HEK293 (cell line): ENCODE results near the gene MAP3K12.

Source experiments
- CTCF ChIA-PET: fragments of 350-600 bp; formaldehyde crosslinking; extraction: SDS; loops from one replicate; lab custom pipeline; 2021; ENCODE audit warnings: antibody characterized with exemption; lab: Yijun Ruan, JAX
- POLR2A ChIA-PET: fragments of 300-600 bp; formaldehyde crosslinking; extraction: SDS; loops from one replicate; lab custom pipeline; 2020; ENCODE audit warnings: antibody characterized with exemption, inconsistent platforms; lab: Yijun Ruan, JAX
- H3K27ac ChIP-seq: fragments of 200-500 bp; sonication (Bioruptor generic); 2 replicates; pipeline ENCODE4 v1.5.1; 2014; ENCODE audit warnings: low read depth, low read length, control low read depth, inconsistent platforms; ENCODE audit errors: extremely low read depth
- H3K36me3 ChIP-seq, 2 experiments: fragments of 200-500 bp in 1 of 2; sonication (Bioruptor generic) in 1 of 2; 1 replicate in 1 of 2; 2 replicates in 1 of 2; pipeline ENCODE4 v1.5.1; 2014 to 2017; ENCODE audit warnings: inconsistent platforms in 2 of 2, low read length in 2 of 2; ENCODE audit not compliant: control insufficient read depth in 2 of 2, insufficient read depth in 1 of 2
- H3K4me1 ChIP-seq: fragments of 200-500 bp; sonication (Bioruptor generic); 2 replicates; pipeline ENCODE4 v1.5.1; 2014; ENCODE audit warnings: mild to moderate bottlenecking, low read length, inconsistent platforms; ENCODE audit not compliant: control insufficient read depth, insufficient read depth
- H3K4me3 ChIP-seq: 2 replicates; pipeline ENCODE4 v1.5.1; 2011; ENCODE audit warnings: low read depth, mild to moderate bottlenecking, control low read depth, low read length, moderate library complexity
- H3K9me3 ChIP-seq: fragments of 200-500 bp; sonication (Bioruptor generic); 2 replicates; pipeline ENCODE4 v1.5.1; 2014; ENCODE audit warnings: low read depth, low read length, inconsistent platforms; ENCODE audit not compliant: control insufficient read depth, insufficient read depth
- GLI4 ChIP-seq: fragments of 450-650 bp; formaldehyde crosslinking; IDR thresholded peaks from 2 replicates; pipeline ENCODE4 v1.5.1; 2016; ENCODE audit warnings: missing biosample characterization, missing genetic modification characterization
- GLIS2 ChIP-seq: fragments of 450-650 bp; formaldehyde crosslinking; IDR thresholded peaks from 2 replicates; pipeline ENCODE4 v1.5.1; 2016; ENCODE audit warnings: missing biosample characterization, missing genetic modification characterization
- IKZF3 ChIP-seq: fragments of 450-650 bp; IDR thresholded peaks from 2 replicates; pipeline ENCODE4 v1.5.0; 2018; ENCODE audit warnings: missing biosample characterization, mild to moderate bottlenecking, missing genetic modification characterization, moderate library complexity
- MZF1 ChIP-seq: fragments of 450-650 bp; formaldehyde crosslinking; IDR thresholded peaks from 2 replicates; pipeline ENCODE4 v1.5.1; 2017; ENCODE audit warnings: missing biosample characterization, missing genetic modification characterization, borderline replicate concordance
- REPIN1 ChIP-seq: fragments of 450-650 bp; formaldehyde crosslinking; IDR thresholded peaks from 2 replicates; pipeline ENCODE4 v1.5.1; 2017; ENCODE audit warnings: missing biosample characterization, missing genetic modification characterization, low read depth
- ZBTB17 ChIP-seq: fragments of 450-650 bp; formaldehyde crosslinking; IDR thresholded peaks from 2 replicates; pipeline ENCODE4 v1.5.1; 2016; ENCODE audit warnings: missing biosample characterization, missing genetic modification characterization
- ZBTB8A ChIP-seq: fragments of 450-650 bp; formaldehyde crosslinking; IDR thresholded peaks from 2 replicates; pipeline ENCODE4 v1.5.1; 2016; ENCODE audit warnings: missing biosample characterization, missing genetic modification characterization
- ZNF155 ChIP-seq: fragments of 450-650 bp; formaldehyde crosslinking; IDR thresholded peaks from 2 replicates; pipeline ENCODE4 v1.5.1; 2016; ENCODE audit warnings: missing biosample characterization, missing genetic modification characterization
- ZNF174 ChIP-seq: fragments of 450-650 bp; formaldehyde crosslinking; IDR thresholded peaks from 2 replicates; pipeline ENCODE4 v1.5.0; 2017; ENCODE audit warnings: missing biosample characterization, mild to moderate bottlenecking, missing genetic modification characterization
- ZNF184 ChIP-seq: fragments of 450-650 bp; IDR thresholded peaks from 2 replicates; pipeline ENCODE4 v1.5.1; 2018; ENCODE audit warnings: missing biosample characterization, mild to moderate bottlenecking, missing genetic modification characterization
- ZNF366 ChIP-seq: fragments of 450-650 bp; formaldehyde crosslinking; conservative IDR thresholded peaks from 2 replicates; pipeline ENCODE4 v1.5.1; 2016; ENCODE audit warnings: missing biosample characterization, missing genetic modification characterization
- ZNF530 ChIP-seq: fragments of 450-650 bp; formaldehyde crosslinking; IDR thresholded peaks from 2 replicates; pipeline ENCODE4 v1.5.1; 2016; ENCODE audit warnings: low read depth, missing biosample characterization, missing genetic modification characterization
- ZNF585B ChIP-seq: fragments of 450-650 bp; formaldehyde crosslinking; IDR thresholded peaks from 2 replicates; pipeline ENCODE4 v1.5.1; 2016; ENCODE audit warnings: missing biosample characterization, missing genetic modification characterization
- ZNF600 ChIP-seq: fragments of 450-650 bp; formaldehyde crosslinking; IDR thresholded peaks from 2 replicates; pipeline ENCODE4 v1.5.1; 2016; ENCODE audit warnings: missing biosample characterization, missing genetic modification characterization
- ZNF621 ChIP-seq: fragments of 450-650 bp; formaldehyde crosslinking; IDR thresholded peaks from 2 replicates; pipeline ENCODE4 v1.5.1; 2017; ENCODE audit warnings: missing biosample characterization, missing genetic modification characterization
- ZNF768 ChIP-seq: fragments of 450-650 bp; formaldehyde crosslinking; IDR thresholded peaks from 2 replicates; pipeline ENCODE4 v1.5.1; 2018; ENCODE audit warnings: missing biosample characterization, mild to moderate bottlenecking, missing genetic modification characterization
- TF ChIP-seq, protein P1 (sequence below): fragments of 450-650 bp; formaldehyde crosslinking; IDR thresholded peaks from 2 replicates; pipeline ENCODE4 v1.5.1; 2016; ENCODE audit warnings: missing biosample characterization, missing genetic modification characterization, low read depth
- TF ChIP-seq, protein P2 (sequence below): fragments of 450-650 bp; IDR thresholded peaks from 2 replicates; pipeline ENCODE4 v1.5.1; 2018; ENCODE audit warnings: missing biosample characterization, missing genetic modification characterization
- TF ChIP-seq, protein P3 (sequence below): fragments of 450-650 bp; formaldehyde crosslinking; IDR thresholded peaks from 2 replicates; pipeline ENCODE4 v1.5.1; 2016; ENCODE audit warnings: missing biosample characterization, missing genetic modification characterization
- TF ChIP-seq, protein P4 (sequence below): fragments of 450-650 bp; formaldehyde crosslinking; IDR thresholded peaks from 2 replicates; pipeline ENCODE4 v1.5.1; 2016; ENCODE audit warnings: missing biosample characterization, missing genetic modification characterization
- TF ChIP-seq, protein P5 (sequence below): fragments of 450-650 bp; formaldehyde crosslinking; conservative IDR thresholded peaks from 2 replicates; pipeline ENCODE4 v1.5.1; 2016; ENCODE audit warnings: low read depth, missing biosample characterization, missing genetic modification characterization
- TF ChIP-seq, protein P6 (sequence below): fragments of 450-650 bp; formaldehyde crosslinking; IDR thresholded peaks from 2 replicates; pipeline ENCODE4; 2016; ENCODE audit warnings: missing biosample characterization, missing genetic modification characterization

The MAP3K12 gene

DNA sequence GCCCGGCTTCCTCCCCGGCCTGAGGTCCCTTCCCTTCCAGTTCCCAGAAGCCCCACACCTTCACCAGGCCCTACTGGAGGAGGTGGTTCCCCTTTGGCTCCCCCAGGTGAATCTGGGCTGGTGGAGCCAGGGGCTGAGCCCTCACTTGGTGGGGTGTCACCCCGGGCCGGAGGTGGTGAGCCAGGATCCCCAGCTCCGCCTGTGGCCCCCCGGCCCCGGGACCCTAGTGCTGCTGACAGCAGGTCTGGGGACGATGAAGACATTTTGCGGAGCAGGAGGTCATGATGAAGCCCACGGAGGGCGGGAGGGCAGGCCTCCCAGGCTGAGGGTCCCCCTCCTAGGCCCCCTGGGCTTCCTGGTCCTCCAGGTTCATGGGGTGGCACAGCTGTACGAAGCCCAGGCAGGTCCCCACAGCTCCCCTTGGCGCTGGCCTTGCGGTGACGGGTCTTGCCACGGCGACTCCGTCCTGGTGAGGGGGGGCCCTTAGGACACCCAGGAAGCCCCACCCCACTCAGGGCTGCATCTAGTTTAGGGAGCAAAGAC lies 16.6 kb downstream of the MAP3K12 start (continued):
- TF ChIP-seq, protein P1, sequence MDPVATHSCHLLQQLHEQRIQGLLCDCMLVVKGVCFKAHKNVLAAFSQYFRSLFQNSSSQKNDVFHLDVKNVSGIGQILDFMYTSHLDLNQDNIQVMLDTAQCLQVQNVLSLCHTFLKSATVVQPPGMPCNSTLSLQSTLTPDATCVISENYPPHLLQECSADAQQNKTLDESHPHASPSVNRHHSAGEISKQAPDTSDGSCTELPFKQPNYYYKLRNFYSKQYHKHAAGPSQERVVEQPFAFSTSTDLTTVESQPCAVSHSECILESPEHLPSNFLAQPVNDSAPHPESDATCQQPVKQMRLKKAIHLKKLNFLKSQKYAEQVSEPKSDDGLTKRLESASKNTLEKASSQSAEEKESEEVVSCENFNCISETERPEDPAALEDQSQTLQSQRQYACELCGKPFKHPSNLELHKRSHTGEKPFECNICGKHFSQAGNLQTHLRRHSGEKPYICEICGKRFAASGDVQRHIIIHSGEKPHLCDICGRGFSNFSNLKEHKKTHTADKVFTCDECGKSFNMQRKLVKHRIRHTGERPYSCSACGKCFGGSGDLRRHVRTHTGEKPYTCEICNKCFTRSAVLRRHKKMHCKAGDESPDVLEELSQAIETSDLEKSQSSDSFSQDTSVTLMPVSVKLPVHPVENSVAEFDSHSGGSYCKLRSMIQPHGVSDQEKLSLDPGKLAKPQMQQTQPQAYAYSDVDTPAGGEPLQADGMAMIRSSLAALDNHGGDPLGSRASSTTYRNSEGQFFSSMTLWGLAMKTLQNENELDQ (tag by site-specific recombination): no peak
- TF ChIP-seq GLIS2 (tag by site-specific recombination): peak; percentile 91
- TF ChIP-seq GLI4: no peak
- no peak for TF ChIP-seq ZNF174
- TF ChIP-seq ZNF366 (tag by site-specific recombination): no peak

DNA sequence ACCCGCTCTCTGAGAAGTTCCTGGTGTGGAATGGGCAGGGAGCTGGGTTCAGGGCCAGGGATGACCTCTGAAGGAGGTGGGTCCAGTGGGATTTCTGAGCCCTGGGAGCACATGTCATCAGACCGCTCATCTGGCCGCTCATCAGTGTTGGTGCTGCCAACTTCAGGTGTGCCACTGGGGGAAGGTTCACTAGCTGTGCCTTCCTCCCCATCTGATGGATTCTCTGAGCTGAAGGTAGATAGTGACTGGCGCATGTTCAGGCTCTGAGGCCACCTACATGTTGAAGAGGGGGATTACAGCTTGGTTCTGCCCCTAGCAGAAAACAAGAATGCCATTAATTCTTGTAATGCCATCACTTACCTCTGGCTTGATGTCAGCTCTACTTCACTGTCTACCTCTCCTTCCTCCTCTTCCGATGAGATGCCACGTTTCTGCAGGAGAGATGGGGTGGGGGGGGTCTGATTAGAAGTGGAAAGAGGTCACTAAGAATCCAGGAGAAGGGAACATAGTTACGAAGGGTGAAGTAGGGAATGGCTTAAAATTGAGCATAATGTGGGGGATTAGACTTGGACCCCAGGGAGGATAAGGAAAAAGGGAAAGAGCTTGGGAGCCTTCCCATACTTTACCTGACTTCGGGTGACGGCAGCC lies 17.2 kb downstream of the MAP3K12 start:
- H3K9me3 ChIP-seq: no peaks in the 10 kb centered on the region
- no peaks in the 10 kb centered on the region for H3K4me1 ChIP-seq
- CTCF ChIA-PET: interaction anchor here (0.6 to 2.0 kb wide), 14 partner anchors 8 to 1297 kb away, joined by 3 to 16 read pairs (median 3); partner anchors contain the start of gene AAAS
- peaks cover 33 to 96% of the 10 kb centered on the region in 2 experiments for H3K36me3 ChIP-seq
- H3K27ac ChIP-seq: no peak overlapping the region
- H3K4me3 ChIP-seq: no peak overlapping the region
- POLR2A ChIA-PET: interaction anchor here (0.6 to 3.9 kb wide), 13 partner anchors 10 to 161 kb away, joined by 3 to 39 read pairs (median 7); partner anchors contain the start of genes AAAS, MAP3K12 and TARBP2
- no peak for TF ChIP-seq ZNF155 (tag by site-specific recombination)
- TF ChIP-seq ZNF621 (tag by site-specific recombination): no peak
- TF ChIP-seq, protein P2, sequence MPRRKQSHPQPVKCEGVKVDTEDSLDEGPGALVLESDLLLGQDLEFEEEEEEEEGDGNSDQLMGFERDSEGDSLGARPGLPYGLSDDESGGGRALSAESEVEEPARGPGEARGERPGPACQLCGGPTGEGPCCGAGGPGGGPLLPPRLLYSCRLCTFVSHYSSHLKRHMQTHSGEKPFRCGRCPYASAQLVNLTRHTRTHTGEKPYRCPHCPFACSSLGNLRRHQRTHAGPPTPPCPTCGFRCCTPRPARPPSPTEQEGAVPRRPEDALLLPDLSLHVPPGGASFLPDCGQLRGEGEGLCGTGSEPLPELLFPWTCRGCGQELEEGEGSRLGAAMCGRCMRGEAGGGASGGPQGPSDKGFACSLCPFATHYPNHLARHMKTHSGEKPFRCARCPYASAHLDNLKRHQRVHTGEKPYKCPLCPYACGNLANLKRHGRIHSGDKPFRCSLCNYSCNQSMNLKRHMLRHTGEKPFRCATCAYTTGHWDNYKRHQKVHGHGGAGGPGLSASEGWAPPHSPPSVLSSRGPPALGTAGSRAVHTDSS (tag by site-specific recombination): 0 out of 2 replicates have a peak, but pooled peaks have one; percentile 9
- 0 out of 2 replicates have a peak, but pooled peaks have one; percentile 30 for TF ChIP-seq ZNF600 (tag by site-specific recombination)
- TF ChIP-seq MZF1: peak; percentile 98
- TF ChIP-seq ZNF530: no peak
- TF ChIP-seq ZBTB17 (tag by site-specific recombination): no peak; the same call in 1 of the 2 replicates
- no peak for TF ChIP-seq REPIN1 (tag by site-specific recombination)
- peak; percentile 40; the same call in 1 of the 2 replicates for TF ChIP-seq IKZF3
- TF ChIP-seq, protein P3, sequence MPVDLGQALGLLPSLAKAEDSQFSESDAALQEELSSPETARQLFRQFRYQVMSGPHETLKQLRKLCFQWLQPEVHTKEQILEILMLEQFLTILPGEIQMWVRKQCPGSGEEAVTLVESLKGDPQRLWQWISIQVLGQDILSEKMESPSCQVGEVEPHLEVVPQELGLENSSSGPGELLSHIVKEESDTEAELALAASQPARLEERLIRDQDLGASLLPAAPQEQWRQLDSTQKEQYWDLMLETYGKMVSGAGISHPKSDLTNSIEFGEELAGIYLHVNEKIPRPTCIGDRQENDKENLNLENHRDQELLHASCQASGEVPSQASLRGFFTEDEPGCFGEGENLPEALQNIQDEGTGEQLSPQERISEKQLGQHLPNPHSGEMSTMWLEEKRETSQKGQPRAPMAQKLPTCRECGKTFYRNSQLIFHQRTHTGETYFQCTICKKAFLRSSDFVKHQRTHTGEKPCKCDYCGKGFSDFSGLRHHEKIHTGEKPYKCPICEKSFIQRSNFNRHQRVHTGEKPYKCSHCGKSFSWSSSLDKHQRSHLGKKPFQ (tag by site-specific recombination): no peak
- TF ChIP-seq ZNF768 (tag by site-specific recombination): no peak
- no peak for TF ChIP-seq ZBTB8A (tag by site-specific recombination)
- TF ChIP-seq, protein P4, sequence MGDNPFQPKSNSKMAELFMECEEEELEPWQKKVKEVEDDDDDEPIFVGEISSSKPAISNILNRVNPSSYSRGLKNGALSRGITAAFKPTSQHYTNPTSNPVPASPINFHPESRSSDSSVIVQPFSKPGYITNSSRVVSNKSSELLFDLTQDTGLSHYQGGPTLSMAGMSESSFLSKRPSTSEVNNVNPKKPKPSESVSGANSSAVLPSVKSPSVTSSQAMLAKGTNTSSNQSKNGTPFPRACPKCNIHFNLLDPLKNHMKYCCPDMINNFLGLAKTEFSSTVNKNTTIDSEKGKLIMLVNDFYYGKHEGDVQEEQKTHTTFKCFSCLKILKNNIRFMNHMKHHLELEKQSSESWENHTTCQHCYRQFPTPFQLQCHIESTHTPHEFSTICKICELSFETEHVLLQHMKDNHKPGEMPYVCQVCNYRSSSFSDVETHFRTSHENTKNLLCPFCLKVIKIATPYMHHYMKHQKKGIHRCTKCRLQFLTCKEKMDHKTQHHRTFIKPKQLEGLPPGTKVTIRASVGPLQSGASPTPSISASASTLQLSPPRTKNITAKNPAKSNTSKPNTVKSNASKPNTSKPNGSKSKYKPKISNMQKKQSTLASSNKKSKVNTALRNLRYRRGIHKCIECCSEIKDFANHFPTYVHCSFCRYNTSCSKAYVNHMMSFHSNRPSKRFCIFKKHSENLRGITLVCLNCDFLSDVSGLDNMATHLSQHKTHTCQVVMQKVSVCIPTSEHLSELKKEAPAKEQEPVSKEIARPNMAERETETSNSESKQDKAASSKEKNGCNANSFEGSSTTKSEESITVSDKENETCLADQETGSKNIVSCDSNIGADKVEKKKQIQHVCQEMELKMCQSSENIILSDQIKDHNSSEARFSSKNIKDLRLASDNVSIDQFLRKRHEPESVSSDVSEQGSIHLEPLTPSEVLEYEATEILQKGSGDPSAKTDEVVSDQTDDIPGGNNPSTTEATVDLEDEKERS: no peak
- no peak for TF ChIP-seq ZNF585B (tag by site-specific recombination)
- TF ChIP-seq, protein P5, sequence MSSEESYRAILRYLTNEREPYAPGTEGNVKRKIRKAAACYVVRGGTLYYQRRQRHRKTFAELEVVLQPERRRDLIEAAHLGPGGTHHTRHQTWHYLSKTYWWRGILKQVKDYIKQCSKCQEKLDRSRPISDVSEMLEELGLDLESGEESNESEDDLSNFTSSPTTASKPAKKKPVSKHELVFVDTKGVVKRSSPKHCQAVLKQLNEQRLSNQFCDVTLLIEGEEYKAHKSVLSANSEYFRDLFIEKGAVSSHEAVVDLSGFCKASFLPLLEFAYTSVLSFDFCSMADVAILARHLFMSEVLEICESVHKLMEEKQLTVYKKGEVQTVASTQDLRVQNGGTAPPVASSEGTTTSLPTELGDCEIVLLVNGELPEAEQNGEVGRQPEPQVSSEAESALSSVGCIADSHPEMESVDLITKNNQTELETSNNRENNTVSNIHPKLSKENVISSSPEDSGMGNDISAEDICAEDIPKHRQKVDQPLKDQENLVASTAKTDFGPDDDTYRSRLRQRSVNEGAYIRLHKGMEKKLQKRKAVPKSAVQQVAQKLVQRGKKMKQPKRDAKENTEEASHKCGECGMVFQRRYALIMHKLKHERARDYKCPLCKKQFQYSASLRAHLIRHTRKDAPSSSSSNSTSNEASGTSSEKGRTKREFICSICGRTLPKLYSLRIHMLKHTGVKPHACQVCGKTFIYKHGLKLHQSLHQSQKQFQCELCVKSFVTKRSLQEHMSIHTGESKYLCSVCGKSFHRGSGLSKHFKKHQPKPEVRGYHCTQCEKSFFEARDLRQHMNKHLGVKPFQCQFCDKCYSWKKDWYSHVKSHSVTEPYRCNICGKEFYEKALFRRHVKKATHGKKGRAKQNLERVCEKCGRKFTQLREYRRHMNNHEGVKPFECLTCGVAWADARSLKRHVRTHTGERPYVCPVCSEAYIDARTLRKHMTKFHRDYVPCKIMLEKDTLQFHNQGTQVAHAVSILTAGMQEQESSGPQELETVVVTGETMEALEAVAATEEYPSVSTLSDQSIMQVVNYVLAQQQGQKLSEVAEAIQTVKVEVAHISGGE (tag by site-specific recombination): no peak
- TF ChIP-seq, protein P6, sequence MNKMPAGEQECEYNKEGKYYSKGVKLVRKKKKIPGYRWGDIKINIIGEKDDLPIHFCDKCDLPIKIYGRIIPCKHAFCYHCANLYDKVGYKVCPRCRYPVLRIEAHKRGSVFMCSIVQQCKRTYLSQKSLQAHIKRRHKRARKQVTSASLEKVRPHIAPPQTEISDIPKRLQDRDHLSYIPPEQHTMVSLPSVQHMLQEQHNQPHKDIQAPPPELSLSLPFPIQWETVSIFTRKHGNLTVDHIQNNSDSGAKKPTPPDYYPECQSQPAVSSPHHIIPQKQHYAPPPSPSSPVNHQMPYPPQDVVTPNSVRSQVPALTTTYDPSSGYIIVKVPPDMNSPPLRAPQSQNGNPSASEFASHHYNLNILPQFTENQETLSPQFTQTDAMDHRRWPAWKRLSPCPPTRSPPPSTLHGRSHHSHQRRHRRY (tag by site-specific recombination): no peak
- no peak for TF ChIP-seq ZNF184
